ENCODE results near the gene ADNP. TPM values are rescaled to one million over a fixed set of nuclear protein-coding genes. Genes with fewer than 3 reads are reported as not detected.

ADNP gene
- total RNA-seq, 2 experiments from 2014 or later = 70.7 to 90.4 TPM

DNA sequence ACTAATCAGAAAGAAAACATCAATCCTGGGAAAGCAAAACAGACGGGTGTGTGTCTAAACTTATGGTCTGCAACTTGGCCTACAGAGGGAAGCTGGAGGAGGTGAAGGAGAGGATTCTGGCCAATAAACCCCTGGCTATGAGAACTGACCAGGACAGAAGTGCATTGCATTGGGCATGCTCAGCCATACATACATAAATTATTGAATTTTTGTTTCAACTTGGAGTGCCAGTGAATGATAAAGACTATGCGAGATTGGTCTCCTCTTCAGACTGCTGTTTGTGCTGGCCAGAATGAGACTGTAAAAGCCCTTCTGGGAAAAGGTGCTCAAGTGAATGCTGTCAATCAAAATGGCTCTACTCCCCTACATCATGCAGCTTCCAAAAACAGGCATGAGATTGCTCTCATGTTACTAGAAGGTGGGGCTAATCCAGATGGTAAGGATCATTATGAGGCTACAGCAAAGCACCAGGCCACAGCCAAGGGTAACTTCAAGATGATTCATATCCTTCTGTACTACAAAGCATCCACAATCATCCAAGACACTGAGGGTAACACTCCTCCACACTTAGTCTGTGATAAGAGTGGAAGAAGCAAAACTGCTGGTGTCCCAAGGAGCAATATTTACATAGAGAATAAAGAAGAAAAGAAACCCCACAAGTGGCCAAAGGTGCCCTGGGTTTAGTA, 17.4 kb downstream of the ADNP start:
- no peaks in the 10 kb centered on the region for H3K27me3 Mint-ChIP-seq
- H3K27ac Mint-ChIP-seq = peak overlapping the region; percentile 21
- no peak for DNase-seq
- H3K4me1 Mint-ChIP-seq = peaks cover 61% of the 10 kb centered on the region
- POLR2A ChIA-PET = no interaction called here
- peaks cover 45% of the 10 kb centered on the region for H3K36me3 Mint-ChIP-seq (ENCODE audit: low read depth)
- no peak overlapping the region for H3K4me3 Mint-ChIP-seq
- H3K9me3 Mint-ChIP-seq = no peaks in the 10 kb centered on the region
- CTCF ChIA-PET = interaction anchor here (0.7 to 4.0 kb wide), 2 partner anchors 15 to 19 kb away, joined by 3 to 32 read pairs; no protein-coding TSS in a partner anchor

- Mint-ChIP-seq H3K36me3 (ENCODE audit: low read depth) (peaks cover 44% of the 10 kb centered on the region), H3K27ac (no peak overlapping the region), H3K27me3 (no peaks in the 10 kb centered on the region), H3K9me3 (no peaks in the 10 kb centered on the region), H3K4me3 (no peak overlapping the region), H3K4me1 (peaks cover 53% of the 10 kb centered on the region)
- CTCF ChIA-PET = interaction anchor here (0.6 to 1.4 kb wide), 4 partner anchors 9 to 117 kb away, joined by 3 to 6 read pairs (median 5); partner anchors contain the start of genes ADNP and BCAS4
- DNase-seq = no peak
- POLR2A ChIA-PET = interaction anchor here (0.7 kb wide), 1 partner anchor 162 kb away, joined by 3 read pairs; no protein-coding TSS in a partner anchor
Observed at GRCh38 chr20:50911716-50912115, 19.5 kb downstream of the ADNP start.

DNA sequence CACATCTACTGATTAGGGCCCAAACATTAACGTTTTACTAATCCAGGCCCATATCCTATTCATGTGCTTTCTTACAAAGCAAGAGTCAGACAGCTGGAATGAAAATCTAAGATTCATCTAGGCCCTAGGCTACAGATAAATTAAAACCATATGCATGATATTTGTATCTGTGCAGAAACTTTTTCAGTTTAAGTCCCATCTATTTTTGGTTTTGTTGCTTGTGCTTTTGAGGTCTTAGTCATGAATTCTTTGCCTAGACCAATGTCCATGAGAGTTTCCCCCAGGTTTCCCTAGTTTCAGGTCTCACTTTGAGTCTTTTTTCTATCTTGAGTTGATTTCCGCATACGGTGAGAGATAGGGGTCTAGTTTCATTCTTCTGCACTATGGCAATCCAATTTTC, 20.2 kb downstream of the ADNP start:
- no peaks in the 10 kb centered on the region for H3K9me3 Mint-ChIP-seq
- POLR2A ChIA-PET = no interaction called here
- H3K27ac Mint-ChIP-seq = no peak overlapping the region

GRCh38 chr20:50909413-50909812, 21.8 kb downstream of the ADNP start:
- Mint-ChIP-seq H3K4me3 (no peak overlapping the region), H3K27ac (no peak overlapping the region), H3K4me1 (peaks cover 36% of the 10 kb centered on the region), H3K36me3 (ENCODE audit: low read depth) (peaks cover 38% of the 10 kb centered on the region), H3K27me3 (no peaks in the 10 kb centered on the region), H3K9me3 (no peaks in the 10 kb centered on the region)
- ChIA-PET CTCF (interaction anchor here (1.0 to 2.6 kb wide), 6 partner anchors 11 to 115 kb away, joined by 3 to 16 read pairs (median 4); partner anchors contain the start of gene BCAS4), POLR2A (no interaction called here)
- DNase-seq = no peak

More for the DNA sequence above, 20.2 kb downstream of the ADNP start:
- DNase-seq = no peak
- H3K4me1 Mint-ChIP-seq = peaks cover 48% of the 10 kb centered on the region
- H3K27me3 Mint-ChIP-seq = no peaks in the 10 kb centered on the region
- CTCF ChIA-PET = interaction anchor here (1.4 to 2.6 kb wide), 4 partner anchors 9 to 116 kb away, joined by 4 to 16 read pairs (median 6); partner anchors contain the start of genes ADNP and BCAS4
- peaks cover 41% of the 10 kb centered on the region for H3K36me3 Mint-ChIP-seq (ENCODE audit: low read depth)
- H3K4me3 Mint-ChIP-seq = no peak overlapping the region

DNA sequence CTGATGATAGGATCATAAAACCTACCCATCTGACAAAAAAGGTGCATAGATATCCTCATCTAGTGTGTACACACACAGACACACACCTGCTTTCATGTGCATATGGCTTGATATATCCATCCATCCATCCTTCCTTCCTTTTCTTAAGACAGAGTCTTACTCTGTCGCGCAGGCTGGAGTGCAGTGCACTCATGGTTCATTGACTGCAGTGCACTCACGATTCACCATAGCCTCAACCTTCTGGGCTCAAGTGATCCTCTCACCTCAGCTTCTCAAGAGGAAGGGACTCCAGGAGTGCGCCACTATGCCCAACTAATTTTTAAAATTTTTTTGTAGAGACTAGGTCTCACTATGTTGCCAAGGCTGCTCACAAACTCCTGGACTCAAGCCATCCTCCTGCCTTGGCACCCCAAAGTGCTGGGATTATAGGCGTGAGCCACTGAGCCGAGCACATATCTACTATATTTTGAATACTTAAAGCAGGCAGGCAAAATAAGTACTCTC, 27.1 kb downstream of the ADNP start:
- Mint-ChIP-seq H3K36me3 (ENCODE audit: low read depth) (peaks cover 37% of the 10 kb centered on the region), H3K4me1 (peaks cover 4% of the 10 kb centered on the region), H3K4me3 (no peak overlapping the region), H3K27ac (no peak overlapping the region), H3K27me3 (no peaks in the 10 kb centered on the region), H3K9me3 (no peaks in the 10 kb centered on the region)
- POLR2A ChIA-PET = no interaction called here
- CTCF ChIA-PET = interaction anchor here (1.2 kb wide), 1 partner anchor 13 kb away, joined by 3 read pairs; no protein-coding TSS in a partner anchor
- DNase-seq = no peak

- CTCF ChIA-PET = interaction anchor here (1.1 to 1.2 kb wide), 2 partner anchors 13 kb away, joined by 3 read pairs; no protein-coding TSS in a partner anchor
- H3K36me3 Mint-ChIP-seq (ENCODE audit: low read depth) = peaks cover 38% of the 10 kb centered on the region
Observed at GRCh38 chr20:50903353-50904051, 27.7 kb downstream of the ADNP start.

GRCh38 chr20:50901301-50901700, 29.9 kb downstream of the ADNP start:
- no peak for DNase-seq
- CTCF ChIA-PET = interaction anchor here (0.6 to 2.2 kb wide), 6 partner anchors 15 to 533 kb away, joined by 3 to 6 read pairs (median 3); no protein-coding TSS in a partner anchor
- Mint-ChIP-seq H3K27ac (no peak overlapping the region), H3K9me3 (no peaks in the 10 kb centered on the region), H3K4me3 (no peak overlapping the region), H3K4me1 (peaks cover 9% of the 10 kb centered on the region), H3K36me3 (ENCODE audit: low read depth) (peaks cover 46% of the 10 kb centered on the region), H3K27me3 (no peaks in the 10 kb centered on the region)
- POLR2A ChIA-PET = no interaction called here

More at GRCh38 chr20:50903353-50904051, 27.7 kb downstream of the ADNP start:
- H3K9me3 Mint-ChIP-seq = no peaks in the 10 kb centered on the region
- POLR2A ChIA-PET = no interaction called here
- H3K27me3 Mint-ChIP-seq = no peaks in the 10 kb centered on the region
- no peak overlapping the region for H3K27ac Mint-ChIP-seq
- no peak for DNase-seq
- no peak overlapping the region for H3K4me3 Mint-ChIP-seq
- H3K4me1 Mint-ChIP-seq = peaks cover 4% of the 10 kb centered on the region

- no peak overlapping the region for H3K27ac Mint-ChIP-seq
- H3K4me1 Mint-ChIP-seq = peaks cover 9% of the 10 kb centered on the region
- H3K27me3 Mint-ChIP-seq = no peaks in the 10 kb centered on the region
Observed at GRCh38 chr20:50900261-50900660, 31.0 kb downstream of the ADNP start.

GRCh38 chr20:50898475-50898874, 32.8 kb downstream of the ADNP start:
- no peaks in the 10 kb centered on the region for H3K27me3 Mint-ChIP-seq
- H3K27ac Mint-ChIP-seq = no peak overlapping the region
- ChIA-PET POLR2A (no interaction called here), CTCF (interaction anchor here (1.0 to 4.0 kb wide), 3 partner anchors 12 to 32 kb away, joined by 3 to 20 read pairs (median 3); partner anchors contain the start of gene ADNP)
- DNase-seq = no peak
- peaks cover 51% of the 10 kb centered on the region for H3K36me3 Mint-ChIP-seq (ENCODE audit: low read depth)
- H3K9me3 Mint-ChIP-seq = no peaks in the 10 kb centered on the region
- peaks cover 11% of the 10 kb centered on the region for H3K4me1 Mint-ChIP-seq
- no peak overlapping the region for H3K4me3 Mint-ChIP-seq

More at GRCh38 chr20:50900261-50900660, 31.0 kb downstream of the ADNP start:
- ChIA-PET CTCF (interaction anchor here (0.6 to 2.2 kb wide), 9 partner anchors 16 to 106 kb away, joined by 3 to 6 read pairs (median 4); partner anchors contain the start of gene BCAS4), POLR2A (no interaction called here)
- no peaks in the 10 kb centered on the region for H3K9me3 Mint-ChIP-seq
- H3K4me3 Mint-ChIP-seq = no peak overlapping the region
- no peak for DNase-seq
- peaks cover 46% of the 10 kb centered on the region for H3K36me3 Mint-ChIP-seq (ENCODE audit: low read depth)

GRCh38 chr20:50895111-50895830, 36.0 kb downstream of the ADNP start:
- H3K27ac Mint-ChIP-seq = no peak overlapping the region
- DNase-seq = no peak
- peaks cover 11% of the 10 kb centered on the region for H3K4me1 Mint-ChIP-seq
- no peaks in the 10 kb centered on the region for H3K9me3 Mint-ChIP-seq
- H3K36me3 Mint-ChIP-seq (ENCODE audit: low read depth) = peaks cover 60% of the 10 kb centered on the region
- ChIA-PET CTCF (interaction anchor here (0.7 to 4.0 kb wide), 2 partner anchors 30 to 35 kb away, joined by 3 to 20 read pairs; partner anchors contain the start of gene ADNP), POLR2A (interaction anchor here (0.5 kb wide), 1 partner anchor 30 kb away, joined by 3 read pairs; no protein-coding TSS in a partner anchor)
- H3K27me3 Mint-ChIP-seq = no peaks in the 10 kb centered on the region
- no peak overlapping the region for H3K4me3 Mint-ChIP-seq

DNA sequence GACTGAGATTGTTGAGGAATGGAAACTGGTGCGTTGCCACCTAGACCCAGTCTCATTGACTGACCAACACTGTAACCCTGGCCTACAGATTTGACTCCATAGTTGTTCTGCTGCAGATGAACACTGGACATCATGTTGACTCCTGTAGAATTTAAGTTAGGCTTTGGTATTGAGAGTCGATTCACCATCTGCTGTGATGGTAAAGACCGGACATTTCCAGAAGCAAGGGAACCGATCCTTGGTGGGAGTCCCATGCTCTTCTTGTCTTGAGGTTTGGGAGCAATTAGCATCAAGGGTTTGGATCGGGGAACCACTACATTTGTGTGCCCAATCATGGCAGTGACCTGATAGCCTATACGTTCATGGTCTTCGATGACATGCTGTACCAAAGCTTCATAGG, 37.6 kb downstream of the ADNP start:
- no peaks in the 10 kb centered on the region for H3K27me3 Mint-ChIP-seq
- H3K4me1 Mint-ChIP-seq = peaks cover 11% of the 10 kb centered on the region
- DNase-seq = no peak
- no peak overlapping the region for H3K4me3 Mint-ChIP-seq
- H3K36me3 Mint-ChIP-seq (ENCODE audit: low read depth) = peaks cover 59% of the 10 kb centered on the region
- no peaks in the 10 kb centered on the region for H3K9me3 Mint-ChIP-seq
- POLR2A ChIA-PET = no interaction called here
- no peak overlapping the region for H3K27ac Mint-ChIP-seq
- CTCF ChIA-PET = interaction anchor here (1.1 kb wide), 1 partner anchor 38 kb away, joined by 3 read pairs; the partner anchor contains the start of gene ADNP

- H3K36me3 Mint-ChIP-seq (ENCODE audit: low read depth) = peaks cover 50% of the 10 kb centered on the region
- H3K27me3 Mint-ChIP-seq = no peaks in the 10 kb centered on the region
- H3K4me1 Mint-ChIP-seq = peaks cover 9% of the 10 kb centered on the region
- no peak overlapping the region for H3K4me3 Mint-ChIP-seq
- H3K9me3 Mint-ChIP-seq = no peaks in the 10 kb centered on the region
- ChIA-PET POLR2A (no interaction called here), CTCF (interaction anchor here (1.1 kb wide), 1 partner anchor 39 kb away, joined by 3 read pairs; the partner anchor contains the start of gene ADNP)
- H3K27ac Mint-ChIP-seq = no peak overlapping the region
- DNase-seq = no peak
Observed at GRCh38 chr20:50892394-50892793, 38.8 kb downstream of the ADNP start.
